DMS114 treated with DMSO at 0.1 percent for 48 hours (cell line): Measurements from ENCODE around the gene FOXC2.
A peak's percentile ranks its signal among the peaks of the same experiment; 100 is the strongest.

Experiments used
- DNase-seq: peaks from one replicate; lab custom pipeline; 2025; ENCODE audit not compliant: unreplicated experiment; lab: John Stamatoyannopoulos, UW

The FOXC2 gene

GRCh38 chr16:86532526-86532815, 34.2 kb upstream of the FOXC2 start:
- no peak for DNase-seq

DNA sequence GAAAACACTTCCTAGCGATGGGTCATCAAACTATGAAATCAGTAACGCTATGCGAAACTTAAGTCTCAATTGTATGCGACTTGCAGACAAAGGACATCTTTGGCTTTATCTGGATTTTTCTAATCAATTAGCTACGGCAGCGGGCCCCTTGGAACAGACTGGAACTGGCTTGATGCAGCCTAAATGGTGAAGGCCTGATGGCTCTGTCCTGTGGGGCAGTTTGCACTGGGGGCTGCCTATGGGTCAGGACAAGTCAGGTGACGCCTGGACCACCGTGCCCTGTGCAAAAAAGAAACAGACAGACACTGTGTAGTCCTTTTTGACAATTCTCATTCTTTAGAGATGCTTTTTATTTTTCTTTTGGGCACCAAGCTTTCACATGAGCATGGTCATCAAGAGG, 33.6 kb upstream of the FOXC2 start:
- no peak for DNase-seq

DNA sequence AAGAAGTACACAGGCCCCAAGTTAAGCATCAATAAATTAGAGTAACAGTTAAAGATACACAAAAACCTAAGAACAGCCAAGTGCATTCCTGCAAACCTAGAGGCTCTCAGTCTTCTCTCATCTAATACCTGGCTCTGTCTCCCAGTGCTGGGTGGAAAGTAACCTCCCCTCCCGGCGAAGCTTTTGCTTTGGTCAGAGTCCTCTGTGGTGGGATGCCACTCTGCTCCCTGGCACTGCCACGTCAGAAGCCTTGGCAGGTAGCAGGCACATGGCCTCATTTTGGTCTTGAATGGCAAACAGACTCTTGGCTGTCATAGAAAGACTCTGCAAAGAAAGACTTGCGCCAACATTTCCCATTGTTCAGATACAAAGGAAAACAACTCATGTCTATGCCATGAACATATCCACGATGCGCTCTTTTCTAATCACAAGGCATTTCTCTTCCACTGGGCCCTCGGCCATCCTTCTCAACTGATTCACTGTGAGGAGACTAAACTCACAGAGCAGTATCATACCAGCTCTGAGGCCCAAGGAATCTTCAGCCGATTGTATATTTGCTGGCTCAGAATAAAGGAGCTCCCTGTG, 32.8 kb upstream of the FOXC2 start:
- DNase-seq, result no peak

GRCh38 chr16:86534779-86535615, 31.6 kb upstream of the FOXC2 start:
- no peak for DNase-seq

GRCh38 chr16:86536621-86537020, 30.0 kb upstream of the FOXC2 start:
- DNase-seq, result no peak

DNA sequence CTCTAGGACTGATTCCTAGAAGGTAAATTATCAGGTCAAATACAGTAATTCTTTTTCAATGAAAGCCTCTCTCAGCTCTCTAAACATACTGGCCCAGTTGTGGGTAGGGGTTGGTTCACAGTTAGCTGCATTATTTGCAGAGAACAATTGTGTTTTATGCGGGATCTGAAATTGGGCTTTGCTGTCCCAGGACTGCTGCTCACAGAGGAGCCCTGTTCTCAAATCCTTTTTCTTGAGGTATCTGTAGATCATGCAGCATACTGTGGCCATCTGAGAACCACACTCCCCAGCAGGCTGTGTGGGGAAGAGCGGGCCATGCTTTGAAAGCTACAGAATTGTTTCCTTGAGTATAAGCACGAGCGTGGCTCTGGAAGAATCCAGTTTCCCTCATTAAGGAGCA, 29.1 kb upstream of the FOXC2 start:
- no peak for DNase-seq

DNA sequence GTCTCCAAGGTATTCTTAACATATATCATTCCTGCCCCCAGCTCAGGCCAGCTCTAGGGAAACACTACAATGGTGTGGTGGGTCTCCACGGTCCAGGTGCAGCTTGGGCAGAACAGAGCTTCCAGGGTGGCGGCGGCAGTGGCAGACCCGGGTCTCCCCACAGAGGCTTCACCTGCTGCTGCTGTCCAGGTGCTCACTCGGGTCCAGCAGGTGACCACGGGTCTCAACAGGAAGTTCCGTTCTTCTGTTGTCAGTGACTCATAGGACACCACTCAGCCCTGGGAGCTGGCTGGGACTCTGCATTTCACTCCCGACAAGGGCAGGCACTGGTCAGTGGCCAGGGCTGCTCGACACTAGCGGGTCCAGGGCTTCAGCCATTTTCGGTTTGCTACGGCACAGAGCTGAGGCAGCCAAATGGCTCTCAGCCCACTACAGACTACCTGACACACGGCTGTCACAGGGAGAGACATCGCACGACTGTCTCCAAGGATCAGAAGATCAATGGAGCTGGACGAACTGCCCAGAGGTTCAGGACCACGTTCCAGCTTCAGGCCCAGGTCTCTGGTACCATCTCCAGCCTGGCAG, 28.3 kb upstream of the FOXC2 start:
- no peak for DNase-seq

- no peak for DNase-seq
Measured at GRCh38 chr16:86540894-86541293, 25.7 kb upstream of the FOXC2 start.

DNA sequence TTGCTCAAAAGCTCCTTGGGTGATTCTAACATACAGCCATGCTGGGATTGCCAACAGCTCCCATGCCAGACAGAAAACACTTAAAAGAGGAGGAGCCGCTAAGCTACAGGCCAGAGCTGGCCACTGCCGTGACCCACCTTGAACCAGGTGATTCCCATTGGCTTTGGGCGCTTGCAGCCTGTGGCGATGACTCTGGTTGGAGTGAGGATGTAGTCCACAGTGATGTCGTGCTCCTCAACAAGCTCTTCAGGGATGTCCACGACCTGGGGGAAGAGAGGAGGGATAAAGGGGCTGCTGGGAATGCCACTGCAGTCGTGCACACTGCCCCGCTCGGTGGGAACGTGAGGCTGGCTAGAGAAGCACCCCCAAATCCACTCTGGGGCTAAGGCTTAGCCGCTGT, 25.1 kb upstream of the FOXC2 start:
- no peak for DNase-seq

DNA sequence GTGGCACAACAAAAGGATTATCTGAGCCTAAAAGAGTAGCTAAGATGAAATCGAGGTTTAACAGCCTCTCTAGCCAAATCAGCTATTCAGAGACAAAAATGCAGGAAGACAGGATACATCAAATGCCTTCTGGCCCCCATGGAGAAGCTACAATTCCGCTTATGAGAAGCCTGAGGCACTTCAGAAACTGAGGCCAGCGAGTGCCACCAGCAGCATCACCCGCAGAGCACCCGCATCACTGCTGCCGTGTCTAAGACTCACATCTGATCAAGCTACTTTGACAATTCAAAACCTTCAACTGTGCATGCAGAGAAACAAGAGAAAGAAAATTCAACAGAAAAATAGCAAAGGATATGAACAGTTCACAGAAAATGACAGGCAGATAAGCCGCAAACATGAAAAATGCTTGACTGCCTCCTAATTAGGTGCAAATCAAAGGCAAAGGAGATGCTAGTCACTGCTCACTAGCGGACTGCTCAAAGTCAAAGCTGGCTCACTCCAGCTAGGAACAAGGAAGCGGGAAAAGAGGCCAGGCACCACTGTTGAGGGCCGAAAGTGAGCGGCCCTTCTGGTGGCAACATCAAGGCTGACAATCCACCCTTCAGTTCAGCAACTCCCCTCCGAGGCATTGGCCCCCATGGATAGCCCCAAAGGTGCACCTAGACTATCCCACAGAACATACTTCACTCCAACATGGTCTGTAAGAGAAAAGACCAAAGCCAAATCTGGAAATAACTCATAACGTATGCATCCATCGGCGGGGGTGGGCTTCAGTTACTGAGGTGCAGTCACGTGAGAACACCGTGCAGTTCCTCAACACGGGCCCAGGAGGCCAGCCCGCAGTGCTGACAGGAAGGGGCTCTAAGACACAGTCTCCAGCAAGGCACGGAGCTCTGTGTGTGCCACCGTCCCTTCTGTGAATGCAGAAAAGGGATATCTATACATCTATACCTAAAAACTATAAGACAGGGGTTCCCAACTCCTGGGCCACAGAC, 23.6 kb upstream of the FOXC2 start:
- DNase-seq, result no peak

- DNase-seq, result no peak
Measured at GRCh38 chr16:86545481-86545880, 21.1 kb upstream of the FOXC2 start.

- no peak for DNase-seq
Measured at GRCh38 chr16:86545954-86546637, 20.5 kb upstream of the FOXC2 start.

DNA sequence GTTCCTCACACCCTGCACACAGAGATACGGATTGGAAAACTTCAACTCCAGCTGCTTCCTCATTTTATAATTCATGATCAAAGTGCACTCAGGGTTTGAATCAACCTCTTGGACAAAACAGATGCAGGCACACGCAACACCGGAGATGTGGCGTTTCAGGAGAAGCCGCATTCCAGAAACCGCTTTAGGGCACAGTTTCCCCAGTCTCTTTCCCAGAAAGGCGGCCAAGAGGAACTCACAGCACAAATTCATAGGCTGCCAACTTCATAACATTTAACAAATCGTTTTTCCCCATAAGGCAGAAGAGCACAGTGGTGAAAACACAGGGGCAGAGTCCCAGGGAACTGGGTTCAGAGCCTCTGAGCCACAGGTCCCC, 20.0 kb upstream of the FOXC2 start:
- DNase-seq, result no peak

DNA sequence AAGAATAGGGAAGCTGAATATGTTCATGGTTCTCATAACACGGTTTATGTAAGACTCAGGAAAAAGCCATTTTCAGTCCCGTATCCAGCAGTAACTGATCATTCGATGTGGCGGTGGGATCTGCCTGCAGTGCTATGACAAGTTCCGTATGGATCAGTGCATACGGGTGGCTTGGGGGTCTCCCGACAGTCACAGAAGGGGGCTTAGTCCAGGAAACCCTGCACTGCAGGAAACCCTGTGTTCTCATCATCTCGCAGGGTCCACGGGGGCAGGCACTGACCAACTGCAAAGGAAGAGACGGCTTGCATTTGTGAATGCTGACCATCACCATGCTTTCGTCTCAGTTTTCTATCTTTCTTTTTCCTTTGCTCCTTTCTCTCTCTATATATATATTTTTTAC, 19.3 kb upstream of the FOXC2 start:
- no peak for DNase-seq

- no peak for DNase-seq
Measured at GRCh38 chr16:86549076-86549892, 17.3 kb upstream of the FOXC2 start.

GRCh38 chr16:86549893-86550190, 16.8 kb upstream of the FOXC2 start:
- DNase-seq, result no peak

GRCh38 chr16:86550281-86550680, 16.3 kb upstream of the FOXC2 start:
- DNase-seq, result no peak

DNA sequence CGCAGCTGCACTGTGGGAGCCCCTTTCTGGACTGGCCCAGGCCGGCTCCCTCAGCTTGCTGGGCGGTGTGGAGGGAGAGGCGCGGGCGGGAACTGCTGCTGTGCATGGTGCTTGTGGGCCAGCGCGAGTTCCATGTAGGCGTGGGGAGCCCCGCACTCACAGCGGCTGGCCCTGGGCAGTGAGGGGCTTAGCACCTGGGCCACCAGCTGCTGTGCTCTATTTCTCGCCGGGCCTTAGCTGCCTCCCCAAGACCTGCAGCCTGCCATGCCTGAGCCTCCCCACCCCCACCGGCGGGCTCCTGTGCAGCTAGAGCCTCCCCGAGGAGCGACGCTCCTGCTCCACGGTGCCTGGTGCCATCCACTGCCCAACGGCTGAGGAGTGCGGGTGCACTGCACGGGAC, 13.3 kb upstream of the FOXC2 start:
- no peak for DNase-seq

- DNase-seq, result no peak
Measured at GRCh38 chr16:86554599-86554916, 12.1 kb upstream of the FOXC2 start.

DNA sequence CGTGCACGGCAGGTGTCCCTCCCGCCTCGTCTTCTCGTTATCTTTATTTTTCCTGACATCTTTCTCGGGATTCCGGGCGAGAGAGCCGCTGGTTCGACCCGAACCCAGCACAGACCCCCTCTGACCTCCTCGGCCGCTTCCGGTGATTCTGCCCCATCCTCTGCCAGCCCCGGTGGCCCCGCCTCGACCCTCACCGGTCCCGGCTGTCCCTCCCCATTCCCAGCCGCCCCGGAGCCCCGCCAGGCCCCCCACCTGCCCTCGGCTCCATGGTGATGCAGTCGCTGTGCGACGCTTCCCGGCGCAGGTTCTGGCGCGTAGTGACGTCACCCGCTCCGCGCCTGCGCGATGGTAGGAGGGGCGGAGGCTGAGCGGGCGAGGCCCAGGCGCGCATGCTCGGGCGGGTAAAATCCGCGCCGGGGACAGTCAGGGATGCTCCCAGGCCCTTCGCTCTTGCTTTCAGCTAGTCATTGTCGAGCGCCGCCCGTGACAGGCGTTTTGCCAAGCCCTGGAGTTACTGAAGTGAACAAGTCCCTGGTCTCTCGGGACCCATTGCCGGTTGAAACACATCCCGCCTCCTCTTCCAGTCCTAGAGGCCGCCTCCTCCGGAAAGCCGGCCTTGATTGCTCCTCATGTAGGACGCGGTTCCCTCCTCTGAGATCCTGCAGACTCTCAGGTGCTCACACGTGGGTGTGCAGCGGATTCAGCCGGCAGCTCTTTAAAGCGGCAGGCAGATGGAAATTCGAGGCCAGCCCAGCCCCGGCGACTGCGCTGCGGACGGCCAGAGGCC, 11.5 kb upstream of the FOXC2 start, which contains the start of gene MTHFSD:
Gene MTHFSD, minus strand, starts transcription at position 319 of the 787 bp plus-strand sequence. Its CDS starts 51 bp downstream, at position 268.
- peak; percentile 69 for DNase-seq
